Hepatocyte (in vitro differentiated cells): ENCODE data around the gene ATIC.

ENCODE experiments used
- EZH2 ChIP-seq: fragments of 200-600 bp; sonication (generic); IDR thresholded peaks from 2 replicates; pipeline ENCODE4 v1.6.1; 2016; ENCODE audit warnings: antibody characterized with exemption, mild to moderate bottlenecking, borderline replicate concordance
- EZH2phosphoT487 ChIP-seq: fragments of 200-600 bp; sonication (generic); IDR thresholded peaks from one replicate; pipeline ENCODE4 v1.6.1; 2018; ENCODE audit warnings: antibody characterized with exemption, mild to moderate bottlenecking, low read depth, moderate library complexity; ENCODE audit not compliant: unreplicated experiment, severe bottlenecking
- TF ChIP-seq, protein P1 (sequence below): fragments of 200-600 bp; sonication (generic); IDR thresholded peaks from 2 replicates; pipeline ENCODE4 v1.5.1; 2016; ENCODE audit warnings: antibody characterized with exemption, mild to moderate bottlenecking; ENCODE audit not compliant: poor library complexity

DNA sequence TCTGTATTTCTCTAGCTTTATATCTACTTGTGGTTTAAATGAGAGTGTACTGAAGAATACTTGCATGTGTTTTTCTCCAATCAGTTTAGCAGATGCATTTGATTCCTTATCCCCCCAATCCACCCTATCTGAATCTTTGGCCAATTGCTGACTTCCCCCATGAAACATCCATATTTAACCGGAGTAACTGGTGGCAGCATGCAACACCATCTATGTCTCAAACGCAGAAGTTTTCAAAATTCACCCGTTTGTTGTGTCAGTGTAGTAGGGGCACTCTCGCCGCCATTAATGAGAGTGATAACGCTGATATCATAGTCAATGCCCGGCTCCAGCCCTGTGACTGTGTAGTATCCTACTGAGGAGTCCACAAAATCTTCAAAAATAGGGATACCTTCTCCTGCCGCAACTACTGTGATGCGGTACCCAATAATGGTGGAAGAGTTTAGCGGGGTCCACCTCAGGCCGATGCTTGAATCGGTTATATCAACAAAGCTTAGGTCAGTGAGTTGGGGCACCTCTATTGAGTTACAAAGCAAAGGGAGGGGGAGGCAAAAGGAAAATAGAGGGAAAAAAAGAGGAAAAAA lies 80.9 kb downstream of the ATIC start:
- TF ChIP-seq, protein P1, sequence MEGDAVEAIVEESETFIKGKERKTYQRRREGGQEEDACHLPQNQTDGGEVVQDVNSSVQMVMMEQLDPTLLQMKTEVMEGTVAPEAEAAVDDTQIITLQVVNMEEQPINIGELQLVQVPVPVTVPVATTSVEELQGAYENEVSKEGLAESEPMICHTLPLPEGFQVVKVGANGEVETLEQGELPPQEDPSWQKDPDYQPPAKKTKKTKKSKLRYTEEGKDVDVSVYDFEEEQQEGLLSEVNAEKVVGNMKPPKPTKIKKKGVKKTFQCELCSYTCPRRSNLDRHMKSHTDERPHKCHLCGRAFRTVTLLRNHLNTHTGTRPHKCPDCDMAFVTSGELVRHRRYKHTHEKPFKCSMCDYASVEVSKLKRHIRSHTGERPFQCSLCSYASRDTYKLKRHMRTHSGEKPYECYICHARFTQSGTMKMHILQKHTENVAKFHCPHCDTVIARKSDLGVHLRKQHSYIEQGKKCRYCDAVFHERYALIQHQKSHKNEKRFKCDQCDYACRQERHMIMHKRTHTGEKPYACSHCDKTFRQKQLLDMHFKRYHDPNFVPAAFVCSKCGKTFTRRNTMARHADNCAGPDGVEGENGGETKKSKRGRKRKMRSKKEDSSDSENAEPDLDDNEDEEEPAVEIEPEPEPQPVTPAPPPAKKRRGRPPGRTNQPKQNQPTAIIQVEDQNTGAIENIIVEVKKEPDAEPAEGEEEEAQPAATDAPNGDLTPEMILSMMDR, result no peak
- TF ChIP-seq EZH2 (no peak), EZH2phosphoT487 (no peak)
